DOHH2 (cell line): ENCODE measurements around the gene RAET1G.
"Not testable (repeated sequence)": the region's sequence is repeated elsewhere in the genome, so short reads cannot be mapped to it uniquely, and the experiment has no call there.

Experiments used
- H3F3A ChIP-seq: fragments of 200-600 bp; sonication (generic), shearing (Covaris generic); 2 replicates; pipeline ENCODE4 v1.6.0; 2016; ENCODE audit warnings: antibody characterized with exemption, mild to moderate bottlenecking; ENCODE audit not compliant: control insufficient read depth, insufficient read depth
- H3K27ac ChIP-seq: fragments of 200-600 bp; sonication (generic); 2 replicates; pipeline ENCODE4 v1.5.1; 2014; ENCODE audit warnings: low read depth, mild to moderate bottlenecking, low read length, moderate library complexity
- H3K27me3 ChIP-seq: fragments of 200-600 bp; sonication (generic); 2 replicates; pipeline ENCODE4 v1.6.1; 2014; ENCODE audit warnings: mild to moderate bottlenecking, low read length, mixed read lengths; ENCODE audit not compliant: control insufficient read depth
- H3K36me3 ChIP-seq: fragments of 200-600 bp; sonication (generic); 2 replicates; pipeline ENCODE4 v1.6.1; 2014; ENCODE audit warnings: mild to moderate bottlenecking, low read length, moderate library complexity, mixed read lengths; ENCODE audit not compliant: control insufficient read depth
- H3K4me1 ChIP-seq: fragments of 200-600 bp; sonication (generic); 2 replicates; pipeline ENCODE4 v1.6.1; 2014; ENCODE audit warnings: mild to moderate bottlenecking, low read length, mixed read lengths; ENCODE audit not compliant: control insufficient read depth
- H3K4me2 ChIP-seq: fragments of 200-600 bp; sonication (generic); 2 replicates; pipeline ENCODE4 v1.6.0; 2014; ENCODE audit warnings: mild to moderate bottlenecking, low read length, moderate library complexity
- H3K4me3 ChIP-seq: fragments of 200-600 bp; sonication (generic); 2 replicates; pipeline ENCODE4 v1.5.1; 2014; ENCODE audit warnings: mild to moderate bottlenecking, low read length, mixed read lengths
- H3K79me2 ChIP-seq: fragments of 200-600 bp; sonication (generic); 2 replicates; pipeline ENCODE4 v1.6.1; 2014; ENCODE audit warnings: mild to moderate bottlenecking, low read length, mixed read lengths; ENCODE audit not compliant: control insufficient read depth
- H3K9me2 ChIP-seq: fragments of 200-600 bp; sonication (generic); replicated peaks from 2 replicates; pipeline ENCODE4 v1.6.1; 2014; ENCODE audit warnings: mild to moderate bottlenecking, low read length, mixed read lengths; ENCODE audit not compliant: control insufficient read depth
- H3K9me3 ChIP-seq: fragments of 200-600 bp; sonication (generic); 2 replicates; pipeline ENCODE4 v1.6.1; 2014; ENCODE audit warnings: antibody characterized with exemption, low read length, mixed read lengths; ENCODE audit not compliant: control insufficient read depth, insufficient read depth
- H4K20me1 ChIP-seq: fragments of 200-600 bp; sonication (generic); 2 replicates; pipeline ENCODE4 v1.6.0; 2014; ENCODE audit warnings: low read depth, mild to moderate bottlenecking, antibody characterized with exemption, low read length, moderate library complexity; ENCODE audit not compliant: control insufficient read depth, insufficient read depth
- EZH2phosphoT487 ChIP-seq: fragments of 200-600 bp; sonication (generic); IDR thresholded peaks from 2 replicates; pipeline ENCODE4 v1.6.1; 2017; ENCODE audit warnings: borderline replicate concordance, mild to moderate bottlenecking, antibody characterized with exemption, low read length, moderate library complexity, mixed read lengths
- TF ChIP-seq, protein P1 (sequence below): fragments of 200-600 bp; sonication (generic); IDR thresholded peaks from one replicate; pipeline ENCODE4 v1.5.1; 2014; ENCODE audit warnings: antibody characterized with exemption, mild to moderate bottlenecking, low read depth, low read length; ENCODE audit not compliant: poor library complexity, severe bottlenecking

Gene RAET1G

DNA sequence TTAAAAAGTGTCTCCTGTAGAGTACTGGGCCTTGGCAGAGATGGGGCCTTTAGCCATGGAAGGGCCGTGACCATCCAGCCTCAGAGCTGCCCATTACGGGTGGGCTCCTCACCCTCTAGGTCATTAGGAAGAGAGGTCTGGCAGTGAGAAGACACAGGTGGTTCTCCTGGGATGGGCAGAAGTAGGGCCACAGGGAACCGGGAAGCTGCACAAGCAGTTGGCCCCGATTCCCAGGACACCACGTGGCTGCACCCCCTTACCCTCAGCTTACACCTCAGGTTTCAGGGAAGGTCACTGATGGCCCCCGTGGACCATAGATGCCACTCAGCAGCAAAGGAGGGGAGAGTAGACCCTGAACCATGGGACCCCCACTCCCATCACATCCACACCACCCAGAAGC lies 1.6 kb downstream of the RAET1G start:
- H3K9me2 ChIP-seq = no peaks in the 10 kb centered on the region
- H3K79me2 ChIP-seq = no peaks in the 10 kb centered on the region
- no peak overlapping the region for H3K27ac ChIP-seq
- no peaks in the 10 kb centered on the region for H3K9me3 ChIP-seq
- TF ChIP-seq, protein P1, sequence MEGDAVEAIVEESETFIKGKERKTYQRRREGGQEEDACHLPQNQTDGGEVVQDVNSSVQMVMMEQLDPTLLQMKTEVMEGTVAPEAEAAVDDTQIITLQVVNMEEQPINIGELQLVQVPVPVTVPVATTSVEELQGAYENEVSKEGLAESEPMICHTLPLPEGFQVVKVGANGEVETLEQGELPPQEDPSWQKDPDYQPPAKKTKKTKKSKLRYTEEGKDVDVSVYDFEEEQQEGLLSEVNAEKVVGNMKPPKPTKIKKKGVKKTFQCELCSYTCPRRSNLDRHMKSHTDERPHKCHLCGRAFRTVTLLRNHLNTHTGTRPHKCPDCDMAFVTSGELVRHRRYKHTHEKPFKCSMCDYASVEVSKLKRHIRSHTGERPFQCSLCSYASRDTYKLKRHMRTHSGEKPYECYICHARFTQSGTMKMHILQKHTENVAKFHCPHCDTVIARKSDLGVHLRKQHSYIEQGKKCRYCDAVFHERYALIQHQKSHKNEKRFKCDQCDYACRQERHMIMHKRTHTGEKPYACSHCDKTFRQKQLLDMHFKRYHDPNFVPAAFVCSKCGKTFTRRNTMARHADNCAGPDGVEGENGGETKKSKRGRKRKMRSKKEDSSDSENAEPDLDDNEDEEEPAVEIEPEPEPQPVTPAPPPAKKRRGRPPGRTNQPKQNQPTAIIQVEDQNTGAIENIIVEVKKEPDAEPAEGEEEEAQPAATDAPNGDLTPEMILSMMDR = no peak
- TF ChIP-seq EZH2phosphoT487 = no peak
- H4K20me1 ChIP-seq = no peaks in the 10 kb centered on the region
- peaks cover 18% of the 10 kb centered on the region for H3K4me1 ChIP-seq
- no peaks in the 10 kb centered on the region for H3F3A ChIP-seq
- H3K27me3 ChIP-seq = peaks cover 55% of the 10 kb centered on the region
- H3K4me3 ChIP-seq = no peak overlapping the region
- H3K36me3 ChIP-seq = no peaks in the 10 kb centered on the region
- H3K4me2 ChIP-seq = no peak overlapping the region

DNA sequence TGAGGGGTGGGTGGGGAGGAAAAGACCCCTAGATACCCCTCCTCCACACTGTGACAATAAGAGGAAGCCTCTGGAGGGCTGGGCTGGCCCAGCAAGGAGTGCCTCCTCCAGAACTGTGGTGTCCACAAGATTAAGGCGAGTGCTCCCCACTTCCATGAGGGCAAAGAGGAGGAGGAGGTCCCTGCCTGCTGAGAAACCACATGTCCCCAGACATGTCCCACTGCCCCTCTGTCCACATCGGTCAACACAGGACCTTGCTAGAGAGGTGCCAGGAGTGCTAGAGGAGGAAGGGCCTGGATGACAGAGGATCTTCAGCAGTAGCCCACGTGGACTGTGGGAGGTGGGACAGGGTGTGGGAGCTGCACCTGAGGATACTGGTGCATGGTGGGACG lies 3.1 kb downstream of the RAET1G start:
- Histone ChIP-seq H3K27ac (no peak overlapping the region), H3K9me2 (no peaks in the 10 kb centered on the region), H3K4me3 (no peak overlapping the region), H4K20me1 (no peaks in the 10 kb centered on the region), H3F3A (no peaks in the 10 kb centered on the region), H3K4me2 (no peak overlapping the region), H3K27me3 (peaks cover 42% of the 10 kb centered on the region), H3K4me1 (peaks cover 9% of the 10 kb centered on the region), H3K9me3 (no peaks in the 10 kb centered on the region), H3K36me3 (no peaks in the 10 kb centered on the region), H3K79me2 (no peaks in the 10 kb centered on the region)
- no peak for TF ChIP-seq EZH2phosphoT487
- TF ChIP-seq, protein P1 = no peak

DNA sequence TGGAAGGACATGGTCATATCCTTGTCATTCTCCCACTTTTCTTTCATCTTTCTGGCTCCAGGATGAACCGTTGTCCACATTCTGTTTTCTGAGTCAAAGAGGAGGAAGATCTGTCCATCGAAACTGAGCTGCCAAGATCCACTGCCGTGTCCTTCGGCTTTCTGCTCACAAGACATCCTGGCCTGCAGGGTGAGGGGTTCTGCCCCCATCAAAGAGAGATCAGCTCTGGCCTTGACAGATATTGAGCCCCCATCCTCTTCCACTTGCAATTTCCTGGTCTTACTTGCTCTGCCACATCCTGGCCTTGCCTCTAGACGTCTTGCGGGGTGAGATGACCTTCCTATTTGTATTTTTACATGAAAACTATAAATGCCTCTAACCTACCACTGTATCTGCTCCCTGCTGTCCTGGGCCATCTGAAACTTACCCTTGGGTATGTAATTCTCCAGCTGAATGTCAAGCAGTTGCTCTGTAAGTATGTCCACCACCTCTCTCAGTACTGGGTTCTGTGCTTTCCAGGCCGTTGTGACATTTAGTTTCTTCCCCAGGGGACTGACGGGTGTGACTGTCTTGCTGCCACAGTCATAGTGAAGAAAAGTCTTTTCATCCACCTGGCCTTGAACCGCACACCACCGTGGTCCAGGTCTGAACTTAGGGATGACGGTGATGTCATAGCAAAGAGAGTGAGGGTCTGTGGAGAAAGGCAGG lies 3.6 kb downstream of the RAET1G start:
- not testable (repeated sequence) for H3K4me3 ChIP-seq, H3K27ac ChIP-seq, H3K36me3 ChIP-seq, H3K9me3 ChIP-seq, H3F3A ChIP-seq, H3K79me2 ChIP-seq, H3K4me2 ChIP-seq, H3K9me2 ChIP-seq, H4K20me1 ChIP-seq, H3K4me1 ChIP-seq
- H3K27me3 ChIP-seq = peaks cover 37% of the 10 kb centered on the region

DNA sequence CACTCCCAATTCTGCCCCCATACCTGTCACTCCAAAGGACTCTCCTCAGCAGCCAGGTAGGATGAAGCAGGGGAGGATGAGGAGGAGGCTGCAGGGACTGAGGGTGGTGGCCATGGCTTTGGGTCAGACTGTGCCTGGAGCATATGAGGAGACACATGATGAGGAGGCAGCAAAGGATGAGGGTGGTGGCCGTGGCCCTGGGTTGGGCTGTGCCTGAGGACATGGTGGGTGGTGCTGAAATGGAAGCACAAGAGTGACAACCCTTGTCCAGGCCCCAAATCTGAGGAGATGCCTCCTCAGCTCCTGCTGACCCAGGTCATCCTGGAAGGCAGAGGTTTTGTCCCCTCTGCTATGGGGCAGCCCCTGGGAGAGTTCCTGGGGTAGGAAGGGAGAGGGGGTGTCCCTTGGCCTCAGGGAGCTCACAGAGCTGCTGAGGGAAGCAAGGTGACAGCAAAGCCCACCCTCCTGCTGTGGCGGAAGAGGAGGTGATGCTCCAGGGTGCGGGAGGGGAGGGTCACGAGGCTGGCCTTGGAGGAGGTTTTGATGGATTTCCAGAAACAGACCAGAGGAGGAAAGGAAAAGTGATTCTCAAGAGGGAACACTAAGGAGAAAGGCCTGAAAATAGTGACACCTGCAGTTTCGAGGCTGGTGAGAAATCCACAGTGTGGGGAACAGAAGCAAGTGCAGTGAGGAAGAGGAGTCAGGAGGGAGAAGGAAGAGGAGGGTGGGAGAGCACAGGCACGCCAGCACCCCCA lies 4.6 kb downstream of the RAET1G start:
- H3K27me3 ChIP-seq = peaks cover 36% of the 10 kb centered on the region
- peaks cover 6% of the 10 kb centered on the region for H3K4me1 ChIP-seq
- no peaks in the 10 kb centered on the region for H3K9me2 ChIP-seq
- no peak overlapping the region for H3K27ac ChIP-seq
- H3K36me3 ChIP-seq = no peaks in the 10 kb centered on the region
- H3F3A ChIP-seq = no peaks in the 10 kb centered on the region
- H3K4me2 ChIP-seq = no peak overlapping the region
- TF ChIP-seq, protein P1 = no peak
- TF ChIP-seq EZH2phosphoT487 = no peak
- H3K9me3 ChIP-seq = no peaks in the 10 kb centered on the region
- H3K79me2 ChIP-seq = no peaks in the 10 kb centered on the region
- H3K4me3 ChIP-seq = no peak overlapping the region
- no peaks in the 10 kb centered on the region for H4K20me1 ChIP-seq
